ENCODE measurements around the gene UBXN11.

The UBXN11 gene

DNA sequence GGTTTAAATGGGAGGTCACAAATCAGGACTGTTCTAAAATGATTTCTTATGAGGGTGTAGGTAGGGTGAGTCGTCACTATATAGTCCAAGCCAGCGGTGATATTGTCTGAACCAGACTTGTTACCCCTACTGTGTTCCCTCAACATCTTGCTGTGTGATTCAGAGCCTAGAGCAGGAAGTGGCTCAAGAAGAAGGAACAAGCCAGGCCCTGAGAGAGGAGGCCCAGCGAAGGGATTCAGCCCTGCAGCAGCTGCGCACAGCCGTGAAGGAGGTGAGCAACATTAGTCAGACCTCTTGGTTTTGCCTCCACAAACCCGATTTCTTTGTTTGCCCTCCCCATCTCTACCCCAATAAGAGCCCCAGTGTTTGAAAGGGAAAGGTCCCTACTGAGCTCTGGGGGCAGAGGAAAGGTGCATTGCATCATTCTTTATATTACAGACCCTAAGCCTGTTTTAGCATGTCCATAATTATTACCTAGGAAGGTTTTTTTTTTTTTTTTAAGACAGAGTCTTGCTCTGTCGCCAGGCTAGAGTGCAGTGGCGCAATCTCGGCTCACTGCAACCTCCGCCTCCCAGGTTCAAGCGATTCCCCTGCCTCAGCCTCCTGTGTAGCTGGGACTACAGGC, 31.5 kb downstream of the UBXN11 start:
- DNase-seq (ENCODE audit: low read depth, low spot score) = no peak

DNA sequence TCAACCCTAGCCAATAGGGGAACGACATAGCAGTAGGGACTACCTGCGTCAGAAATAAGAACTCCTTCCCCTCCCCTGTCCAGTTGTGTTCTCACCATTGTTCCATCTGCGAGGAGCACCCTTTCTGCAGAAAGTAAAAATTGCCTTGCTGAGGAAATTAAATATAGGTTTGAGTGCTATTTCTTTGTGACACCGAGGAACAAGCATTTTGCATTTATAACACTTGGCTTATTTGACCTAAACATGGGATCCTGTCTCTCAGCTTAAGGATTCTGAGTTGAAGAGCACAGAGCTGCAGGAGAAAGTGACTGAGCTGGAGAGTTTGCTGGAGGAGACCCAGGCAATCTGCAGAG, 37.3 kb downstream of the UBXN11 start:
- no peak for DNase-seq (ENCODE audit: low read depth, low spot score)

DNA sequence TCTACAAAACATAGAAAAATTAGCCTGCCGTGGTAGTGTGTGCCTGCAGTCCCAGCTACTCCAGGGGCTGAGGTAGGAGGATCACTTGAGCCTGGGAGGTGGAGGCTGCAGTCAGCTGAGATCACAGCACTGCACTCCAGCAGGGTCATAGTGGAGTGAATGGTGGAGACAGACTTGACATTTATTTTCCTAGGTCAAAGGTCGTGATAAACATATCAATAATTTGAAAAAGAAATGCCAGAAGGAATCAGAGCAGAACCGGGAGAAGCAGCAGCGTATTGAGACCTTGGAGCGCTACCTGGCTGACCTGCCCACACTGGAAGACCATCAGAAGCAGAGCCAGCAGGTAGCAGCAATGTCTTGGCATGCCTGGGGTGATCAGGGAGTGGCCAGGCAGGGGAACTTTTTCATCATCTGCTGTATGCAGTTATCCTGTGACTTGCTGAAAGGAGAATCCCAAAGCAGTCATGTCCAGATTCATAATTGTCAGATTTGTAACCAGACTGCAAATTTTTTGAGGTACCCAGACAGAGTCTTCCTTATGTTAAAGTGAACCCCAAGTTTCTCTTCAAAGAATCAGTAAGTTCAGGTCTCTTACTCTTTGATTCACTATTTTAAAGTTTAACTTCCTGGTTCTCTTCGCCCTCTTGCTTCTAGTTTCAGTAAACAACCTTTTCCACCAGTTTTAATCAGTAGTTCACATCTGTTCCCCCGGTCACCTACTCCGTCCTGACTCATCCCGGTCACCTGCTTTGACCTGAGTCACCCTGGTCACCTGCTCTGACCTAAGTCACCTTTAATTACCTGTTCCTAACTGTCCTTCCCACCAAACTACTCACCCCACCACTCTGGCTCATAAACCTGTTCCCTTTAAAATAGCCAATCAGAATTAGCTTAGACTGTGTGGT, 37.9 kb downstream of the UBXN11 start:
- DNase-seq (ENCODE audit: low read depth, low spot score) = no peak

DNA sequence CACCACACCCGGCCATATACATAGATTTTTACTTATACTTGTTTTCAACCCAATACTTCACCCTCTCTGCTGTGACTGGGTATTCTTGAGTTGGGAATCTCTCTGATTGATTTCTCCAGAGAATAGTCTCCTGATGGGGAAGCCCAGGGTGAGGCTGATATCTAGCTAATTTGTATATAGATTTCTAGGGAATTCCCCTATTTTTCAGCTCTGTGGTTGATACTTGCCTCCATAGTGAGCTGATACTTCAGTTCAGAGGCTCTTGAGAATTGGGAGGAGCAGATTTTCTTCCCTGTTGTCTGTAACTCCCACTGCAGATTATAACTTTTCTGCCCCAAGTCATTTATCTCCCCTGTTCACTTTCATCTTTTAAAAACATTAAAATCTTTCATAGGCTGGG, 41.0 kb downstream of the UBXN11 start:
- no peak for DNase-seq (ENCODE audit: low read depth, low spot score)

DNA sequence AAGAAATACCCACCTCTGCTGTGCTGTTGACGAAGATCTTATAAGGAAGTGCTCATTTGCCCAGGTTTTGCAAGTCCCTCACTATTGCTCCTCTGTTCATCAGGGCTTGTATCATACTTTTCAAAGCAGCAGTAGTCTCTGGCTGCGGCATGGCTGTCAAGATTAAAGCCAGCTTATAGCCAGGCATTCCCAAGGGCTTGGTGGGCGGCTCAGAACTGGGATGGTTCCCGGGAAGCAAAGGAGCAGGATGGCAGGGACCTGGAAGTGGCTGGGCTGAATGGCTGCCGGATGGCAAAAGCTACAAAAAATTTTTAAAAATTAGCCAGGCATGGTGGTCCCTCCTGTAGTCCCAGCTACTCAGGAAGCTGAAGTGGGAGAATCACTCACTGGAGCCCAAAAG, 43.2 kb downstream of the UBXN11 start:
- DNase-seq (ENCODE audit: low read depth, low spot score) = no peak

DNA sequence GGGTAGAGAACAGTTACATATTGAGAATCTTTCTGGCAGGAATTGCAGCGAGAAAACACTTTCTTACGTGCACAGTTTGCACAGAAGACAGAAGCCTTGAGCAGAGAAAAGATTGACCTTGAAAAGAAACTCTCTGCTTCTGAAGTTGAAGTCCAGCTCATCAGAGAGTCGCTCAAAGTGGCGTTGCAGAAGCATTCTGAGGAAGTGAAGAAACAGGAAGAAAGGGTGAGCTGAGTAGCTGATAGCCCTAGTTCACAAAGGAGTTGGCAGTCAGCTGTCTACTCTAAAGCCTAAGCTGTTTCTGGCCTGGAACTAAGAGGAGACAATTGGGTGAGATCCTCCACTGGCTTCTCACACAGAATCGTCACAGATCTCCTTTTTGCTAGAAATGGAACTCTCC, 46.9 kb downstream of the UBXN11 start:
- no peak for DNase-seq (ENCODE audit: low read depth, low spot score)

DNA sequence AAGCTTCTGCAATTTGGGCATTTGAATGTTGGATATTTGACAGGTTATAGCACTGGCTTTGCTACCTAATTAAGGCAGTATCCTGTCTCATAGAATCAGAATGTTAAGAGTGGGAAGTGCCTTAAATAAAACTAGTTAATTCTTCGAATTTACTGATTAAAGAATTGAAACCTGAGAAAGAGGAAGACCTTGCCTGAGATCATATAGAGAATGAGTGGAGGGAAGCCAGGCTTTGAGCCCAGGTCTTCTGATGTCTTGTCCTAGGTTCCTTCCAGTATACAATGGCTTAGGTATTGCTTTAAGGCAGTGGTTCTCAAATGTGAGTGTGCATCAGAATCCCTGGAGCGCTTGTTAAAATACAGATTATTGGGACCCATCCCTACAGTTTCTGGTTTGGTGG, 47.4 kb downstream of the UBXN11 start:
- no peak for DNase-seq (ENCODE audit: low read depth, low spot score)

DNA sequence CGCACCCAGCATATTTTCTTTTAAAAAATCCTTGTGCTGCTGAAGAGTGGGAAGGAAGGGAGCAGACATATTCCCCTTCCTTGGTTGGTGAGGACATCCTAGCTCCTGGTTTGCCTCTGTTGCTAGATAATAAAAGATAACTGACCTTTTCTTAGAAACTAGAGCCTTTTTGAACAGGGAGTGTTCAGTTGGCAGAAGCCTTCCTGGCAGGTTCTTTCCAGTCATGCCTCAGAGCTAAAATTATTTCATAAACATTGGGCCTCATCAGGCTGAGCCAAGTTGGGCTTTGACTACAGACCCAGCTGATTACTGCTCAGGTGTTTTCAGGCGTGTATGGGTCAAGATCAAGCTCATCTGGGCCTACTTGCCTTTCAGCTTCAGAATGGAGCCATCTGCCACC, 49.2 kb downstream of the UBXN11 start:
- DNase-seq (ENCODE audit: low read depth, low spot score) = no peak

DNA sequence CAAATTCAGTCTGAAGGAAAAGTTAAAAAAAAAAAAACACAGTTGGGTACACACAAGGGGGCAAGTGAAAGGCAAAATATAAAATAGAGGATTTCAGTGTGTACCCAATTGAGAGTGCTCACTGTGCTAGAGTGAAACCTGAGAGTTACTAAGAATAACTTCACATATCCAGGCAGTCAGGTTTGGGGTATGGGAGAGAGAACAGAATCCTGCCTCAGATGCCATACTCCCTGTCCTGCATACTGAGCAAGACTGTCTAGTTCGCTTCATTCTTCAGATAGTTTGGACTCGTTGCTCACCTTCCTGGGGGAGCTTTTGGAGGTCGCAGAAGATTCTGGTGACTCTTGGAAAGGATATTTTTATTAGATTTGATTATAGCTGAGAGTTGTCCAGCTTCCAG, 52.0 kb downstream of the UBXN11 start:
- no peak for DNase-seq (ENCODE audit: low read depth, low spot score)

DNA sequence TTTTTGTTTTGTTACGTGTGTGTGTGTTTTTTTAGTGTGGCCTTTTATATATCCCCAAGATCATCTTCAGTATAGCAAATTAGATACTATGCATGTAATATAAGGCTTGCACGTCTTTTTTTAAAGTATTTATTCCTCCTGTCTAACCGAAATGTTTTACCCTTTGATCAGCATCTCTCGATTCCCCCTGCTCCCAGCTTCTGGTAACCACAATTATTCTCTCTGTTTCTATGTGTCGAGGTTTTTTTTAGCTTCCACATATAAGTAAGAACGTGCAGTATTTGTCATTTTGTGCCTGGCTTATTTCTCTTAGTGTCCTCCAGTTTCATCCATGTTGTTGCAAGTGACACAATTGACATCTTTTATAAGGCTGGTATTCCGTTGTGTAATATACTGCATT, 53.7 kb downstream of the UBXN11 start:
- DNase-seq (ENCODE audit: low read depth, low spot score) = no peak

DNA sequence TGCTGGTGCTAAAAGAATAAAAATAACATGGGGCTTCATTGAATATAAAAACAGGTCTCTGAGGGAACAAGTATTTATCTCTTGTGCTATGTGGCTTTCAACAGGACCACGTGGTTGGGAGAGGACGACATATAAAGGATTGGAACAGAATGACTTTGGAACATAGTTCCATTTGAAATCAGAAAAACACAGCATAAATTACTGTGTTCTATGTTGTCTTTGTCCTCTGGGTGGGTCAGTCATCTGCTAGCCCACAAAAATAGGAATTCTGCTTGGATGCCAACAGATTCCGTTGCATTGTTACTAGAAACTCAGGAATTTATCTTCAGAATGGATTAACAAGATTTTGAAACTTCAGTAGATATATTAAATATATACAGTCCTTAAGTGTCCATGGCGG, 66.5 kb downstream of the UBXN11 start:
- DNase-seq (ENCODE audit: low read depth, low spot score) = no peak

DNA sequence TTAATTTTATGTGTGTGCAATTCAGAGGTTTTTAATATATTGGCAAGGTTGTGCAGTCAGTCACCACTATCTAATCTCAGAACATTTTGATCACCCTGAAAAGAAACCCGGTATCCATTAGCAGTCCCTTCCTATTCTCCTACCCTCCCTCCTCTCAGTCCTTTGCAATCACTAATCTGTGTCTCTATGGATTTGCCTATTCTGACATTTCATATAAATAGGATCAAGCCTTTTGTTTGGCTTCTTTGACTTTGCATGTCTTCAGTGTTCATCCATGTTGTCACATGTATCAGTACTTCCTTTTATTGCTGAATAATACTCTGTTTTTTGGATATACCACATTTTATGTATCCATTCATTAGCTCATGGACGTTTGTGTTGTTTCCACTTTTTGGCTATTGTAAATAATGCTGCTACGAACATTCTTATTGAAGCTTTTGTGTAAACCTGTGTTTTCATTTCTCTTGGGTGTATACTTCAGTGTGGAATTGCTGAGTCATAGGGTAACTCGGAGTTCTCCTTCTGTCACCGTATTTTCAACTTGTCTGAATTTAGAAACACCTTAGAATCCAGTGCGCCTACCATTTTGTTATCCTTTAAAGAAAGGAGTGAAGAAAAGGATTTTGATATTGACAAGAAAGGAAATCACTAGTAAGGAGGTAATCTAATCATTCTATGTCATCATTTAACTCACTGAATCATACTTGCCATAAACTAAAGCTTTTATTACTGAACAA, 69.0 kb downstream of the UBXN11 start:
- no peak for DNase-seq (ENCODE audit: low read depth, low spot score)

DNA sequence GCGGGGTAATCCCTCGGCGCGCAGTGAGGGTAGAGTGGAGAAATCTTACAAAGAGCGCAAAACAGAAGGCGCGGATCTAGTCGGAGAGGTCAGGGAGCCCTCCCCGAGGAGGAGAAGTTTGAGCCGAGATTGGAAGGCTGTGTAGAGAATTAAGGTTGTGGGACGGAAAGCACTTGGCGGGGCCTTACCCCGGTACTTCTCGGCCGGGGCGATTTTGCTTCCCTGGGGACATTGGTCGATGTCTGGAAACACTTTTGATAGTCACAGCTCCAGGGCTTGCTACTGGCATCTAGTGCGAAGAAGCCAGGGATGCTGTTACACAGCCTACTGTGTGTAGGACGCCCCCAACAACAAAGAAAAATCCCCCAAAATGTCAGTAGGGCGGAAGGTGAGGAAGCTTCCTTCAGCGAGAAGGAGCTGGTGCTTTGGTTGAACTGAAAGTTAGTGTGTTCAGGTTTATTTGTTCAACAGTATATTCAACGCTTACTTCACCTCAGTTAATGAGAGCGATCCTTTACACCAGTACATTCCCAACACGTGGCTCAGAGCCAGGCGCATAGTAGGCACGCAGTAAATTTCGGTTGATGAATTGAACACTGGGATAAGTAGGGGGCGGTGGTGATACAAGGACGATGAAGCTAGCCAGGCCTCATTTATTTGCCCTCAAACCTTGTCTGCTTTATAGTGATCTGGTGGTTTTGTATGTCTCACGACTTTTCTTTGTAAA, 71.6 kb downstream of the UBXN11 start:
- peak; percentile 53 for DNase-seq (ENCODE audit: low read depth, low spot score)

DNA sequence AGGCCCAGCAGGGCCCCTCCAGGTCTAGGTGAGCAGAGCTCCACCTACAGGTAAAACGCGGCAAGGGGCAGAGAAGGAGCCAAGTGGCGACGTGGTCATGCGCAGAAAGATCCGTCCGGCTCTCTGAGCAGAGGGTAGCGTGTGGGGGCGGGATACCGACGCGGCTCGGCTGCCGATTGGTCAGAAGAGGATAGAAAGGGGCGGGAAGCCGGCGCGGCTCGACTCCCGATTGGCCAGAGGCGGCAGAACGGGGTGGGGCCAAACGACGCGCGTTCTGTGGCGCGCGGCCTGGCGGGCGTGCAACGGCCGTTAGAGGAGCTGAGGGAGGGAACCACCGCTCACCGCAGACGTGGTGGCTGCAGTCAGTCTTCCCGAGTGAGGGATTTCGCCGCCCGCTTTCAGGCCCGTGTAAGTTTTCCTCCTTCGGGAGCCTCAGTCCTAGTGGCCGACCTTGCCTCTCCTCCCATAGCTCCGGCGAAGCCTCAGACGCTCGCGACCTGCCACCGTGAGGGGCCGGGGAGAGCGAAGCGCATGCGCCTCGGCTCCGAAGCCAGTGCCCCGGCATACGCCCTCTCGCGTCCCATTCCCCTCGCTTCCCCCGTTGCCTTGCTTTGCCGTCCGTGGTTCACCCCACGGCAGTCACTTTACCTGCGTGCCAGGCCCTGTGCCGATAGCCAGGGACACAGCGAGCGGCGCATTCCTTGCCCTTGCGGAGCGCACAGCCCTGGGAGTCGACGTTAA, 72.4 kb downstream of the UBXN11 start, which contains the start of gene CEP85:
Gene CEP85 (plus strand): TSS at position 298 of the 741 bp plus-strand sequence. CDS start 5,584 bp downstream, outside the sequence.
- peak; percentile 99 for DNase-seq (ENCODE audit: low read depth, low spot score)

Measured in ELF-1 (cell line).